Cardiac fibroblast (primary cell): Measurements from ENCODE around the gene PLA2G1B.

Experiments used
- DNase-seq, 2 donors: peaks; one replicate each; pipeline versions ENCODE4 v3.0.0 to v3.0.0-alpha.2; 2010; ENCODE audit warnings: low read depth in 2 of 2
- H3K4me3 ChIP-seq, 2 donors: replicated peaks in 1 of 2; 1 replicate in 1 of 2; 2 replicates in 1 of 2; pipeline ENCODE4 v1.5.1; 2011; ENCODE audit warnings: low read depth in 2 of 2, low read length in 2 of 2, mild to moderate bottlenecking in 2 of 2, moderate library complexity in 1 of 2
- CTCF ChIP-seq: IDR thresholded peaks from one replicate; pipeline ENCODE4 v1.5.1; 2011; ENCODE audit warnings: low read depth, mild to moderate bottlenecking, low read length, inconsistent platforms

PLA2G1B gene

GRCh38 chr12:120358412-120359100 is 31.0 kb upstream of the PLA2G1B start:
- no peak for TF ChIP-seq CTCF
- no peak for DNase-seq
- H3K4me3 ChIP-seq: no peak overlapping the region

GRCh38 chr12:120357104-120357503 is 29.5 kb upstream of the PLA2G1B start:
- no peak overlapping the region for H3K4me3 ChIP-seq
- no peak for DNase-seq
- no peak for TF ChIP-seq CTCF

GRCh38 chr12:120356567-120357030 is 29.0 kb upstream of the PLA2G1B start:
- H3K4me3 ChIP-seq: peak overlapping the region; percentile 5 to 19
- TF ChIP-seq CTCF: peak; percentile 94
- peak; percentile 87 to 89 for DNase-seq

- TF ChIP-seq CTCF: no peak
- H3K4me3 ChIP-seq: no peak overlapping the region
- DNase-seq: no peak
These were observed 26.2 kb upstream of the PLA2G1B start for GRCh38 chr12:120353556-120354317.

GRCh38 chr12:120353136-120353535 is 25.6 kb upstream of the PLA2G1B start:
- TF ChIP-seq CTCF: no peak
- no peak for DNase-seq
- no peak overlapping the region for H3K4me3 ChIP-seq

- TF ChIP-seq CTCF: no peak
- H3K4me3 ChIP-seq: no peak overlapping the region
- DNase-seq: peak in 1 of 2 donors; percentile 65
These were observed 24.5 kb upstream of the PLA2G1B start for GRCh38 chr12:120352117-120352516.
